Measurements from ENCODE around the gene UBE2E2.

Gene UBE2E2

DNA sequence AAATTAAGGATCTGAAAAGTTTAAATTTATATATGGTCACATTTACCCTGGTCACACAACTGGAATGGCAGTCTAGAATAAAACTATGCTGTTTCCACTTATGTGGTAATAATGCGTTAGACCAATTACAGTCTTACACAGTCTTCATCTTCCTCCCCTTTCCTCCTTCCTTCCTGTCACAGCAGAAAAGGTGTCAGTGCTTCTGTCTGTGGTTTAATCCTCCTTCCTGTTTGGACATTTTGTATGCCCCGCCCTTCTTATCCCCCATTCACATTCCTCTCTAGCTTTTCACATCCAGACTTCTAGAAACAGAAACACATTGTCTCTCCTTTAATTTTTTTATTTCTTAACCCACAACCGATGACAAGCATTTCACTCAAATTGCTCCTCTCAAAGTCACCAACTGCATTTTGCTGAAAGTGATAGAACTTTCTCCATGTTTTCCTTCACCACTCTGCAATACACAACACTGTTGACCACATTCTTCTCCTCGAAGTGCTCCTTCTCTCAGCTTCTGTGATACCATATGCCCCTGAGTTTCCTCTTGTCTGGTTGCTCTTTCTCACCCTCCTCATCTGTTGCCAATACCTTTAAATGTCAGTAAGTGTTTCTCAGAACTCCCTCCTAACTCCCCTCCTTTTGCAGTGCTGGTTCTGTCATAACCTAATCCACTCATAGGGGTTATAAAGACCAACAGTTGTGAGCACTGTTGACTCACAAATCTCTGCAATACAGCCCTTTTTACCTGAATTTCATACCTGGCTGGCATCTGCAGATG is 271.6 kb downstream of the UBE2E2 start:
- no peak for DNase-seq (ENCODE audit: low read depth, low spot score)
- no peak overlapping the region for H3K4me3 ChIP-seq (ENCODE audit: low read depth, low read length)
- POLR2A ChIA-PET: no interaction called here
- CTCF ChIA-PET: no interaction called here
- TF ChIP-seq, protein P1, sequence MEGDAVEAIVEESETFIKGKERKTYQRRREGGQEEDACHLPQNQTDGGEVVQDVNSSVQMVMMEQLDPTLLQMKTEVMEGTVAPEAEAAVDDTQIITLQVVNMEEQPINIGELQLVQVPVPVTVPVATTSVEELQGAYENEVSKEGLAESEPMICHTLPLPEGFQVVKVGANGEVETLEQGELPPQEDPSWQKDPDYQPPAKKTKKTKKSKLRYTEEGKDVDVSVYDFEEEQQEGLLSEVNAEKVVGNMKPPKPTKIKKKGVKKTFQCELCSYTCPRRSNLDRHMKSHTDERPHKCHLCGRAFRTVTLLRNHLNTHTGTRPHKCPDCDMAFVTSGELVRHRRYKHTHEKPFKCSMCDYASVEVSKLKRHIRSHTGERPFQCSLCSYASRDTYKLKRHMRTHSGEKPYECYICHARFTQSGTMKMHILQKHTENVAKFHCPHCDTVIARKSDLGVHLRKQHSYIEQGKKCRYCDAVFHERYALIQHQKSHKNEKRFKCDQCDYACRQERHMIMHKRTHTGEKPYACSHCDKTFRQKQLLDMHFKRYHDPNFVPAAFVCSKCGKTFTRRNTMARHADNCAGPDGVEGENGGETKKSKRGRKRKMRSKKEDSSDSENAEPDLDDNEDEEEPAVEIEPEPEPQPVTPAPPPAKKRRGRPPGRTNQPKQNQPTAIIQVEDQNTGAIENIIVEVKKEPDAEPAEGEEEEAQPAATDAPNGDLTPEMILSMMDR (IDR thresholded peaks at IDR 0.05; ENCODE audit: insufficient read depth, low read length, missing control alignments): no peak

DNA sequence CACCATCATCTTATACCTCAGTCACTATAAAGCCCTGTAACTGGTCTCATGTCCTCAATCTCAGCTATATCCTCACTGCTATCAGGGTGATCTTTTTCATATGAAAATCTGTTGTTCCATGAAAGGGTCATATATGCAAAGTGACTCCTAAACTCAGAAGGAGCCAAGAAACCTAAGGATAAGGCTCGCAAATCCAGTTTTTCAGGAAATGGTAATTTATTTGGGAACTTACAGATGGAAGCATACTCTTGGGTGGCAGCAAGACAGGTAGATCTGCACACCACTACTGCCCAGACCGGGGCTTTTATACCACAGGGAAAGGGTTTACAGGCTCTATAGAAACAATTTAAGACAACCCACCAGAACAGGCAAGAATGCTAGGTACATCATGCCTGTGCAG is 272.3 kb downstream of the UBE2E2 start:
- CTCF ChIA-PET: no interaction called here
- no peak for DNase-seq (ENCODE audit: low read depth, low spot score)
- TF ChIP-seq, protein P1 (IDR thresholded peaks at IDR 0.05; ENCODE audit: insufficient read depth, low read length, missing control alignments): no peak
- H3K4me3 ChIP-seq (ENCODE audit: low read depth, low read length): no peak overlapping the region
- POLR2A ChIA-PET: no interaction called here

DNA sequence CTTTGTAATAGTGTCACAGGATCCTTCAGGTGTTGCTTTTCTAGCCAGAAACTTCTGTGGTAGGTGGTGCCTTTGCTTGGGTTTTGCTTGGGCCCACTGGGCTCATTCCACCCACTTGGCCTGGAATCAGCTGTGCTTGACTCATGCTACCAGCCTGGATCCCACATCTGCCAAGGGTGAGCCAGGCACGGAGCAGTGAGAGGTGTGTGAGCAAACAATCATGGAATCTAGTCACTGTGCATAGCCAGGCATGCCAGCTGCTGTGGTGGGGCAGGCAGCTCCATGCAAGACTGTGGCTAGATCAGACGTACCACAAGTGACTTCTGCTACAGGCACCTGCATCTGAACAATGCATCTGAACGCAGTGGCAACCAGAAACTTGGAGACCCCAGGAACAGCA is 275.9 kb downstream of the UBE2E2 start:
- TF ChIP-seq, protein P1 (IDR thresholded peaks at IDR 0.05; ENCODE audit: insufficient read depth, low read length, missing control alignments): no peak
- ChIA-PET POLR2A (interaction anchor here (0.6 kb wide), 1 partner anchor 250 kb away, joined by 5 read pairs; no protein-coding TSS in a partner anchor), CTCF (no interaction called here)
- DNase-seq (ENCODE audit: low read depth, low spot score): no peak
- H3K4me3 ChIP-seq (ENCODE audit: low read depth, low read length): no peak overlapping the region

DNA sequence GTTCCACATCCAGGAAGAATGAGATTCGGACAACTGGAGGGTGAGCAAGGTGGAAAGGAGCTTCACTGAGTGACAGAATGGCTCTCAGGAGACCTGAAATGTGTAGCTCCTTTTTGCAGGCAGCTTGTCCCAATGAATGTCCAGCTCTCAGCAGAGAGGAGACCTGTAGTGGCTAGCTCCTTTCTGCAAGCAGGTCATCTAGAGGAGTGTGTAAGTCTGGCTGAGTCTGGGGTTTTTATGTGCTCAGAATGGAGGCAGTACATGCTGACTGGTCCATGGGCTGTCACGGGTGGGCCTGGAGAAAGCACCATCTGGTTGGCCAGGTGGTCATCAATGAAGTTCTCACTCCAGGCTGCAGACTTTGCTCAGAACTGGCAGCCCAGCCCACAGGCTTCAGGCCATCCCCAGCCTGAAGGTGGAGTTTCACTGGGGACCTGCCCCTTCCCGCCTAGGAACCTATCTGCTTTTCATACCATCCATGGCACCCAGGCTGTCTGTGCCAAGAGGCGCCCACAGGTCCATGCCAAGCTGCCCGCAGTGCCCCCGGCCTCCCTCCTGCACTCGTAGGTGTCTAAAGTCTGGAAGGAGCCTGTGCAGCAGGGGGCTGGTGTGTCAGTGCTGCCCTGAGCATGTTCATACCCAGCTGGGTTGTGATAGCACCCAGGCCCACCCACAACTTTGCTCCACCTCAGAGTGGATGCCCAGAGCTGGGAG is 276.6 kb downstream of the UBE2E2 start:
- POLR2A ChIA-PET: no interaction called here
- TF ChIP-seq, protein P1 (IDR thresholded peaks at IDR 0.05; ENCODE audit: insufficient read depth, low read length, missing control alignments): no peak
- CTCF ChIA-PET: no interaction called here
- H3K4me3 ChIP-seq (ENCODE audit: low read depth, low read length): no peak overlapping the region
- no peak for DNase-seq (ENCODE audit: low read depth, low spot score)

DNA sequence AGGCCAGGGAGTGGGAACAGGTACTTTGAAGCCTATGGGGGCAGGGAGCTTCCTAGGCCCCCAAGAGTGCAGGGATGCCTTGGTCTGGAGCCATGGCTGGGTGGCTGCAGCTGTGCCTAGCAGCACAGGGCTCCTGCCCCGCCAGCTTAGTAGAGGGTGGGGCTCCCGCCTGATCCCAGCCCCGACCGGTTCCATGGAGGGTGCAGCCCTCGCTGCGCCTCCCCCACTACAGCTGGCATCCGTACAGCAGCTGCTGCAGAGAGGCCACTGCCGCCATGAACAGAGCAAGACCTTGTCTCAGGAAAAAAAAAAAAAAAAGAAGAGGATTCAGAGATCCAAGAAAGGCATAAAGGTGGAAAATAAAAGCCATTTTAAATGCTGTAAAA is 277.2 kb downstream of the UBE2E2 start:
- TF ChIP-seq, protein P1 (IDR thresholded peaks at IDR 0.05; ENCODE audit: insufficient read depth, low read length, missing control alignments): no peak
- no peak for DNase-seq (ENCODE audit: low read depth, low spot score)
- ChIA-PET POLR2A (no interaction called here), CTCF (no interaction called here)
- no peak overlapping the region for H3K4me3 ChIP-seq (ENCODE audit: low read depth, low read length)

DNA sequence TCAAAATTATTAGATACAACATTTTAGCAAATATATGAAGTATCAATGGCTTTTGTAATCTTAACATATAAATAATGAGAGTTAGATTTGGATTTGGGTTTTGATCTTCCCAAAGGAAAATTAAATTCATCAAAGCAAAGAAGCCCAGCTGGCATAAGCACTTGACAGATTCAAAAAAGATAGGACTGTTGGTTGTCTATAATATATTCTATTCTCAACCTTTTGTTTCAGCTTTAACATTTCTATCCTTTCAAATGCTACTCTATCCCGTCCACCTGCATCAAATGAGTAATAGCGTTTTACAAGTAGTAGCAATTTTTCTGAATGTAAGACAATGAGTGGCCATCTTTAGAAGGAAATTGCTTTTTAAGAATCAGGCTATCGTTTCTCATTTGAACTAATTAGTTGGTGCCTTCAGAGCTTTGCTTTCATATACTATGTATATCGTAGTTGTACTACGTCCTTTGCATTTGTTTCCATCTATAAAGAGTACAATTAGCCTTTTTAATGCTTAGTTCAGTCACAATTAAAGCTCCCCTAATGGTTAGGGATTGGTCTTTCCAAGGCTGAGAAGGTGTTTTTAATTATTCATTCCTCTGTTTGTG is 278.0 kb downstream of the UBE2E2 start:
- ChIA-PET POLR2A (no interaction called here), CTCF (interaction anchor here (1.5 to 1.8 kb wide), 2 partner anchors 16 to 19 kb away, joined by 3 to 4 read pairs; no protein-coding TSS in a partner anchor)
- TF ChIP-seq, protein P1 (IDR thresholded peaks at IDR 0.05; ENCODE audit: insufficient read depth, low read length, missing control alignments): no peak

More for the DNA sequence above, 278.0 kb downstream of the UBE2E2 start:
- no peak overlapping the region for H3K4me3 ChIP-seq (ENCODE audit: low read depth, low read length)
- no peak for DNase-seq (ENCODE audit: low read depth, low spot score)
